ENCODE measurements around the gene USP49.

Gene USP49

DNA sequence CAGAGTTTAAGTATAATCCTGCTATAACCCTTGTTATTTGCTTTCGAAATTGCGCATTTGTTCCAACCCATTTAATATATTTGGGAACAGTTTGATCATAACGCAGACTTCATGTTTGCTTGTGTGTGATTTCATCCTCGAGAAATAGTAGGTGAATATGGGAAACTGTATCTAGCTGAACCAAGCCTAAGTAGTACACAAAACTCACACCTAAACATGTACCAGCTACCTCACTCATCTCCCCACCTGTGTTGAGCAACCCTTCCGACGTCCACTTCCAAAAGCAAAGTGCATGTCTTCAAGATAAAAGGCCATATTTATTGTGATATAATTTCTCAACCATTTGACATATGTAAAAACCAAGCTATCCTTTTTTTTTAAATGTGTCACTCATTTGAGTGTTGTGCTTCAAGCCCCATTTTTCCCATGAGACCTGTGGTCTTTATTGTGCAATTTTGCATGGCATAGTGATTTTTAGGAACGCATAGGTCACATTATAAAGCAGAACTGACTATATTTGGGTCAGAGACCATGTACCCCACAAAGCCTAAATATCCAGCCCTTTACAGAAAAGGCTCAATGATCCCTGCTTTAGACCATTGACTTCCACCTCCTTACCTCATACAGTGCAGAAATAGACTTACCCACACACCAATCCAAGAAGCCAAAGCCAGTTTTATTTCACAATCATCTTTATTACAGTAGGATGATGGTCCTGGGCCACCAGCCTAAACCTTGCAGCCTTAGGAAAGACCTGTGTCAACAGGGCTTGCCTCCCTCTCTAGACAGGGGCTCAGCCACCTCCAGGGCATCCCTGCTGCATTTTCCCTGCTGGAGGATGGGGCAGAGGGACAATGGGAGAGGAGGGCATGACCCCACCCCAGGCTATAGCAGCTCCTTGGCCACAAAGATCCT, 39.4 kb upstream of the USP49 start:
- no peak for DNase-seq
- in situ Hi-C loops (cut with HindIII; ENCODE audit: low pct_ligation_motif_present, low pct_unique_long_range_greater_than_20kb, low sequenced_read_pairs): no loop called here

DNA sequence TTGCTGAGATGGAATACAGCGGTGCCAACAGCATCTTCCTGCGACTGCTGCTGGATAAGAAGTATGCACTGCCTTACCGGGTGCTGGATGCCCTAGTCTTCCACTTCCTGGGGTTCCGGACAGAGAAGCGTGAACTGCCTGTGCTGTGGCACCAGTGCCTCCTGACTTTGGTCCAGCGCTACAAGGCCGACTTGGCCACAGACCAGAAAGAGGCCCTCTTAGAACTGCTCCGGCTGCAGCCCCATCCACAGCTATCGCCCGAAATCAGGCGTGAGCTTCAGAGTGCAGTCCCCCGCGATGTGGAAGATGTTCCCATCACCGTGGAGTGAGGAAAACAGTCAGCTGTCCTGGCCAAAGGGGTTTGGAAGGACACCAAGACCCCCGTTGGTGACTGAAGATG, 37.2 kb upstream of the USP49 start:
- DNase-seq: no peak
- in situ Hi-C loops (cut with HindIII; ENCODE audit: low pct_ligation_motif_present, low pct_unique_long_range_greater_than_20kb, low sequenced_read_pairs): no loop called here

- in situ Hi-C loops (cut with HindIII; ENCODE audit: low pct_ligation_motif_present, low pct_unique_long_range_greater_than_20kb, low sequenced_read_pairs): no loop called here
- DNase-seq: no peak
Observed at GRCh38 chr6:41931792-41932191, 36.6 kb upstream of the USP49 start.

DNA sequence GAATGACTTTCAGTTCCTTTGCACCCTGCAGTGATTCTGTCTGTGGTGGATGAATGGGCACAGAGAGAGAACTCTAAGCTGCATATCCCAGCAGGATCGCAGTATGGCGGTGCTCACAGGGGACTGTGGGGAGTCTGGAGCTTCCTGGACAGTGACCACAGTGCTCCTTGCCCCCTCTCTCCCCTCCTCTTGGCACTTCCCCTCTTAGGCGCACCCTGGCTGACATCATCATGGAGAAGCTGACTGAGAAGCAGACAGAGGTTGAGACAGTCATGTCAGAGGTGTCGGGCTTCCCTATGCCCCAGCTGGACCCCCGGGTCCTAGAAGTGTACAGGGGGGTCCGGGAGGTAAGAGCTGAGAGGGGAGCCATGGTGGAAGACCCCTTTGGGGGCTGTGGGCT, 34.7 kb upstream of the USP49 start:
- in situ Hi-C loops (cut with HindIII; ENCODE audit: low pct_ligation_motif_present, low pct_unique_long_range_greater_than_20kb, low sequenced_read_pairs): no loop called here
- DNase-seq: no peak

DNA sequence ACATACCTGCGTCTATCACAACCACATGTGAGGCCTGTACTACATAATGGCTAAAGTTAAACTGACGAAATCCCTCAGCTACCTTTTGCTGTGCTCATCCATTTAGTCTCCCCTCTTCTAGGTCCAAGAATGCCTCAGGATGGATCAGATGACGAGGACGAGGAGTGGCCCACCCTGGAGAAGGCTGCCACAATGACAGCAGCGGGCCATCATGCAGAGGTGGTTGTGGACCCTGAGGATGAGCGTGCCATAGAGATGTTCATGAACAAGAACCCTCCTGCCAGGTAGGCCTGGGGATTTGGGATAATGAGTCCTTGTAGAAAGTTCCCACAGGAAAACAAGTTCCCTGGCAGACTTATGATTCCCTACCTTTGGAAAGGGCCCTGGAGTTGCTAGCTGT, 32.1 kb upstream of the USP49 start:
- no peak for DNase-seq
- in situ Hi-C loops (cut with HindIII; ENCODE audit: low pct_ligation_motif_present, low pct_unique_long_range_greater_than_20kb, low sequenced_read_pairs): no loop called here

- DNase-seq: no peak
- in situ Hi-C loops (cut with HindIII; ENCODE audit: low pct_ligation_motif_present, low pct_unique_long_range_greater_than_20kb, low sequenced_read_pairs): no loop called here
Observed at GRCh38 chr6:41922154-41922553, 27.0 kb upstream of the USP49 start.

DNA sequence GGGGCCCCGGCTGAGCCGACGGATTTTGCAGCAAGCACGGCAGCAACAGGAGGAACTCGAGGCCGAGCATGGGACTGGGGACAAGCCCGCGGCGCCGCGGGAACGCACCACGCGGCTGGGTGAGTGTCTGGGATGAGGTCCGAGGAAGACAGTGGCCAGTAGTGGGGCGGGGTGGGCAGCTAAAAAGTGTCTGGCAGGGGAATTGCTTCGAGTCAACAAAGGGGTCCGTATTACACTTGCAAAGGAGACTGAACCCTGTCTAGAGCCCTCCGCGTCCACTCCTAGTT, 26.5 kb upstream of the USP49 start:
- in situ Hi-C loops (cut with HindIII; ENCODE audit: low pct_ligation_motif_present, low pct_unique_long_range_greater_than_20kb, low sequenced_read_pairs): no loop called here
- DNase-seq: no peak

GRCh38 chr6:41920921-41921711, 25.9 kb upstream of the USP49 start, which contains the start of the genes BYSL and MED20:
BYSL (plus strand) TSS chr6:41921499; CDS start chr6:41921563, 64 bp downstream.
MED20 (minus strand) TSS chr6:41921139; CDS start chr6:41921018, 121 bp downstream.
- in situ Hi-C loops (cut with HindIII; ENCODE audit: low pct_ligation_motif_present, low pct_unique_long_range_greater_than_20kb, low sequenced_read_pairs): no loop called here
- peak; percentile 95 for DNase-seq

GRCh38 chr6:41917528-41917927, 22.4 kb upstream of the USP49 start:
- peak; percentile 97 for DNase-seq
- in situ Hi-C loops (cut with HindIII; ENCODE audit: low pct_ligation_motif_present, low pct_unique_long_range_greater_than_20kb, low sequenced_read_pairs): no loop called here

DNA sequence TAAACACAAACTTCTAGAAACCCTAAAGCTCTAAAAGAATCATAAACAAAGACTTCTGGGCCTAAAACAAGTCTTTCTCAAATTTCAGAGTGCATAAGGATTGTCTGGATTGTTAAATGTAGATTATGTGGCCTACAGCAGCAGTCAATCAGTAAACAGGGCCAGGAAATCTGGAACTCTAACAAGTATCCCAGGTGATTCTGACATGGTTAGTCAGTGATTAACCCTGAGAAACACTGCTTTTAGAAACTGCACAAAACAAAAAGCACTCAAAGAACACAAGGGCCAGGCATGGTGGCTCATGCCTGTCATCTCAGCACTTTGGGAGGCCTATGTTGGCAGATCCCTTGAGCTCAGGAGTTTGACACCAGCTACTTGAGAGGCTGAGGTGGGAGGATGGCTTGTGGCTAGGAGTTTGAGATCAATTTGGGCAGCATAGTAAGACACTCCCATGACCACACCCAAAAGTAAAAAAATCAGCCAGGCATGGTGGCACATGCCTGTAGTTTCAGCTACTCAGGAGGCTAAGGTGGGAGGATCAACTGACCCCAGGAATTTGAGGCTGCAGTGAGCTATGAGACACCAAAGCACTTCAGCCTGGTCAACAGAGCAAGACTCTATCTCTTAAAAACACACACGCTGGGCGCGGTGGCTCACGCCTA, 19.8 kb upstream of the USP49 start:
- DNase-seq: peak; percentile 9
- in situ Hi-C loops (cut with HindIII; ENCODE audit: low pct_ligation_motif_present, low pct_unique_long_range_greater_than_20kb, low sequenced_read_pairs): no loop called here

DNA sequence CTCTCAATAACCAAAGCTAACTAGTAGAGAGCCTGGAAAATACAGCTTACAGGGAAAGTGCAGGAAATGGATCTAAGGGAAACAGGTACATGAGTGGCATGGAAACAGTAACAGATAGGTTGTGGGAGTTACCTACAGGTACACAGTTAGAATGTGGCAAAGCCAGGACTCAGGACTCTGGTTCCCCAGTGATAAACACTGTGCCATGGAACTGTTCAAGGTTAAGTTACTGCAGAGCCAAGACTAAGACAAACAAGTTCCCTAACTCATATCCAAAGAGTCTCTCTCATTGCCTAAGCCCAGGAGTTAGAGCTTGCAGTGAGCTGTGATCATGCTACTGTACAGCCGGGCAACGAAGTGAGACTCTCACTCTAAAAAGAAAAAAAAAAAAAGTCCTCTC, 19.2 kb upstream of the USP49 start:
- in situ Hi-C loops (cut with HindIII; ENCODE audit: low pct_ligation_motif_present, low pct_unique_long_range_greater_than_20kb, low sequenced_read_pairs): no loop called here
- DNase-seq: no peak

DNA sequence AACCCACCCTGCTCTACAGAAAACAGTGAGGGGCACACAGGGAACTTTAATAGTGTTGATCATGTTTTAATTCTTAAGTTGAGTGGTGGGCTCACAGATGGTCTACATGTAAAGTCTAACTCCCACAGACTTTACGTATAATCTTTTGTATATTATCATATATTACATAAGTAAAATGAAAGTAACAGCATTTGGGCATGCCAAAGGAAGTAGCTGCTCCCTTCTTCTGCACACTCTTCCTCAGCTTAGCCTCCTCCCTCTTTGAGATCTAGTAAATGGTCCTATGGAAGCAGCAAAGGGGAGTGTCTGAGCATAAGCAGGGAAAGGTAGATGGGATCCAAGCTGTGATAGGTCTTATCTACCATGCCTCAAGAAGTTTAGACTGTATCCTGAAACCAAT, 14.6 kb upstream of the USP49 start:
- in situ Hi-C loops (cut with HindIII; ENCODE audit: low pct_ligation_motif_present, low pct_unique_long_range_greater_than_20kb, low sequenced_read_pairs): no loop called here
- DNase-seq: no peak

DNA sequence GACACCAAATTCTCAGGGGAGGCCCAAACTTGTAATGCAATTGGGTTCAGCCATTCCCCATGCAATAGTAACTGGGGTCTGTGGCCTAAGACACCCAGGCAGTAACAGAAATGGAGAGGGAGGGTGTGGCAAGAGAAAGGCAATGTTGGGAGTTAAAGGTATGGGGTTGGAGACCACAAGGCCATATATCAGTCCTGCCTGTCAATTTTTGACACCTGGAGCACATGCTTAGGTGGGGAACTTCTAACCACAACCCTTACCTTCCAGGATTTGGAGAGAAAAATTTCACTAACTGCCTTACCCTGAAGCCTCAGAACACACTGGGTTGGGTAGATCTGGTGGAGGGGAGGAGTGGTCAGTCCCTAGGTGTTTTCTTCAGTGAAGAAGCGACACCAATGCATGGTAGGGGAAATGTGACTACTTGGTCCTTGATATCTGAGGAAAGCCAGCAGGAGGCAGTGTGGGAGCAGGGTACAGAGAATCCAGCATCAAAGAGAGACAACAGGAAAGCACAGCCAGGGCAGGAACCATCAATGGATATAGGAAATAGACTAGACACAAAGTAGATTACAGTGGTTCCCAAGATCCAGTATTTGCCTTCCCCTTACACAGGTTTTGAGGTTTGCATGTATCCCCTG, 6.8 kb upstream of the USP49 start:
- in situ Hi-C loops (cut with HindIII; ENCODE audit: low pct_ligation_motif_present, low pct_unique_long_range_greater_than_20kb, low sequenced_read_pairs): no loop called here
- DNase-seq: peak; percentile 51

DNA sequence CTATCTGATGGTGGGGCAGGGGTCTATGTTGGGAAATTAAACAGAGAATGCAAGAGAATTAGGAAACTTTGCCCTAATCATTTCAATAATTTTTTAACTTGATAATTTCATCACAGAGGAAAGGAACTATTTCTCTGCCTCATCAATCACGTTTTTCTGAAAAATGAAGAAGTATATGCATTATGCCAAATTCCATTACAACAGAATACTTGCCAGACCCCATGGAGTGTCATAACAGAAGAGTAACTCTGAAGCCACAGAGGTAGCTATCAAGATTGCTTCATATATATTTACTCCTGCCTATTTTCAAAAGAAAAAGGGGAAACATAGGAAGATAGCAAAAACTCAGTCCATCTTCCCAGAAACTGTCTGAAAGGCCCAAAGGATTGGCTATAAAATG, 5.7 kb upstream of the USP49 start:
- in situ Hi-C loops (cut with HindIII; ENCODE audit: low pct_ligation_motif_present, low pct_unique_long_range_greater_than_20kb, low sequenced_read_pairs): no loop called here
- DNase-seq: no peak

DNA sequence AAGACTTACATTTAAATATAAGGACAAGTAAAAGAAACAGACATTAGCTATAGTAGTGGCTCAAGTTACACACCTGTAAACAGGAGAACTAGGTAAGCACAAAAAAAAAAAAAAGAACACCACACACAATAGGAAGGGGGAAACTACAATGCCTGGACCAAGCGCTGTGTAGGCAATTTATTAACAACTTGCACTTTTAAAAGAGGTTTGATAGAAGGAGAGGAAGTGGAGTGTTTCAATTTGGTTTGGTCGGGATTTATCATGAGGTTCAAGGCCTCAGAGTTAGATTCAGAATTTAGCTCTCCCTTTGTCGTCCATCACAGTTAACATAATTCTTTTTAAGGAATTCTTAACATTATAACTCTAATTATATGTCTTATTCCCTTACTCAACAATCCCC, 1.1 kb upstream of the USP49 start:
- in situ Hi-C loops (cut with HindIII; ENCODE audit: low pct_ligation_motif_present, low pct_unique_long_range_greater_than_20kb, low sequenced_read_pairs): no loop called here

GRCh38 chr6:41894366-41895299, 542 bp downstream of the USP49 start:
- DNase-seq: peak; percentile 4
- in situ Hi-C loops (cut with HindIII; ENCODE audit: low pct_ligation_motif_present, low pct_unique_long_range_greater_than_20kb, low sequenced_read_pairs): no loop called here

More for the DNA sequence above, 1.1 kb upstream of the USP49 start:
- DNase-seq: no peak

DNA sequence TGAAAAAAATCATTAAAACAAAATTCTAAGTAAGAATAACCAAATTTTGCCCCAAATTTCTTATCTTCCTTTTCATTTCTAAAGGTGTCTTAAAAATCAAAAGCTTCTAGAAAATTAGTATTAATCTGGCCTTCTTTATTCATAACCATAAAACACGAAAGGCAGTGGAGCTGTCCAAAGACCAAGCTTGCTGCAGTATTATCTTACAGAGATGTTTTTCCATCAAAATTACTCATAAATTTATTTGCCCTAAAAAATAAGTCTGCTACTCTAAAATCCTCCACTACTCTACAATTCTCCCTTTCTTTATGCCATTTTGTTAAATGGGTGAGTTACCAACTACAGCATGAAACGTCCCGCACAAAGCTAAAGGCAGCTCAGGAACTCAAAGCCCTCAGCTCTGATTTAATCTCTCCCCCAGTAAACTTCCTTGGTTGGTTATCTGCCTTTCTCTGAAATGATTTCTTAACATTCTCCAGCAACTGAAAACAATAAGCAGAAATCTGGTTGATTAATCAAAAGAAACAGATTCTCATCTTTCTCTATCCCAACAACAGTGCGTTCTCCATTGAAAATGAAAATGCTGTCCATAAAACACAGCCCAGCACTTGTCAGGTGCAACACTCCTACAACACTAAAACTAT, 2.1 kb downstream of the USP49 start:
- in situ Hi-C loops (cut with HindIII; ENCODE audit: low pct_ligation_motif_present, low pct_unique_long_range_greater_than_20kb, low sequenced_read_pairs): no loop called here
- DNase-seq: no peak
